HCT116 (cell line): ENCODE measurements around the gene SPOP.

Experiments
- CTCF ChIP-seq, 3 experiments: fragments of 200-600 bp in 1 of 3; sonication (generic) in 1 of 3; IDR thresholded peaks in 2 of 3; conservative IDR thresholded peaks in 1 of 3; 2 replicates each; pipeline ENCODE4 v1.5.1; 2012 to 2017; ENCODE audit warnings: low read depth in 2 of 3, low read length in 2 of 3, antibody characterized with exemption in 1 of 3, borderline replicate concordance in 1 of 3, control low read depth in 1 of 3, mild to moderate bottlenecking in 1 of 3, mixed read lengths in 1 of 3, mixed run types in 1 of 3, moderate library complexity in 1 of 3; ENCODE audit not compliant: insufficient read depth in 1 of 3
- FOSL1 ChIP-seq: IDR thresholded peaks from 2 replicates; pipeline ENCODE4 v1.6.1; 2012; ENCODE audit warnings: low read depth
- POLR2A ChIP-seq: IDR thresholded peaks from 2 replicates; pipeline ENCODE4 v1.7.0; 2011; ENCODE audit warnings: borderline replicate concordance; ENCODE audit not compliant: insufficient read depth, insufficient read length; ENCODE audit errors: extremely low read depth
- SP1 ChIP-seq: IDR thresholded peaks from 2 replicates; pipeline ENCODE4 v1.6.1; 2012; ENCODE audit warnings: low read depth
- YY1 ChIP-seq: IDR thresholded peaks from 2 replicates; pipeline ENCODE4 v1.6.1; 2011; ENCODE audit warnings: low read length, low read depth, moderate library complexity, mild to moderate bottlenecking; ENCODE audit not compliant: insufficient replicate concordance; ENCODE audit errors: extremely low read depth
- ZBTB33 ChIP-seq: IDR thresholded peaks from 2 replicates; pipeline ENCODE4 v1.6.1; 2011; ENCODE audit warnings: mild to moderate bottlenecking, low read length, moderate library complexity; ENCODE audit not compliant: insufficient replicate concordance; ENCODE audit errors: extremely low read depth
- TF ChIP-seq, protein P1 (sequence below): IDR thresholded peaks from 2 replicates; pipeline ENCODE4 v1.6.1; 2012

DNA sequence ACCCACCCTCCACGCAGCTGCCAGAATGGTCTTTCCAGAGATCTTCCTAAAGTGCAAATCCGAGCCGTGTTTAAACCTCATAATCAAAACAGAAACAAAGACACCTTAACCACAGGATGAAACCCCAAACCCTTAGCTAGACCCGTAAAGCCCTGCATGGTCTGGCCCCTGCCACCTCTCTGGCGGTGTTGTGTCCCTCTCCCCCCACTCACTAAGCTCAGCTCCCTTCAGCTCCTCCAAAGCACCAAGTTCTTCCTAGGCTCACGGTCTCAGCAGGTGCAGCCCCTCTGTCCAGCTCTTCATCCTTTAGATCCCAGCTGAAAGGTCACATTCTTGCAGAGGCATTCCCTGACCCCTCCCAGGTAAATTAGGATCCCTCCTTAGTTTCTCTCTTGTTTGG is 106.6 kb downstream of the SPOP start:
- TF ChIP-seq SP1 (no peak), CTCF (IDR thresholded peaks at IDR 0.05 in 2 of 3, conservative IDR thresholded peaks at IDR 0.05 in 1 of 3; ENCODE audit: borderline replicate concordance in 1 of 3, insufficient read depth in 1 of 3, low read depth in 2 of 3, low read length in 2 of 3) (no peak), POLR2A (no peak), ZBTB33 (no peak), FOSL1 (no peak), YY1 (no peak)
- TF ChIP-seq, protein P1, sequence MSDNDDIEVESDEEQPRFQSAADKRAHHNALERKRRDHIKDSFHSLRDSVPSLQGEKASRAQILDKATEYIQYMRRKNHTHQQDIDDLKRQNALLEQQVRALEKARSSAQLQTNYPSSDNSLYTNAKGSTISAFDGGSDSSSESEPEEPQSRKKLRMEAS, result no peak
